Coronary artery (tissue), 2 donors: Measurements from ENCODE around the gene CHST11.
A peak's percentile ranks its signal among the peaks of the same experiment; 100 is the strongest.

Experiments used
- DNase-seq: peaks from one replicate; pipeline ENCODE4 v3.0.0-alpha.2; 2017; ENCODE audit warnings: low spot score
- H3K27ac ChIP-seq, 2 donors: fragments of 200-600 bp; sonication (generic); one replicate each; pipeline ENCODE4 v1.5.1; 2016 to 2019
- H3K4me3 ChIP-seq: fragments of 200-600 bp; sonication (generic); 2 replicates; pipeline ENCODE4 v1.5.1; 2016; ENCODE audit warnings: mild to moderate bottlenecking, moderate library complexity
- TF ChIP-seq, protein P1 (sequence below): fragments of 200-600 bp; sonication (generic); IDR thresholded peaks from one replicate; pipeline ENCODE4 v1.5.1; 2019; ENCODE audit warnings: antibody characterized with exemption

The CHST11 gene

GRCh38 chr12:104588921-104589590 is 132.3 kb downstream of the CHST11 start:
- H3K27ac ChIP-seq = no peak overlapping the region
- H3K4me3 ChIP-seq = no peak overlapping the region
- TF ChIP-seq, protein P1, sequence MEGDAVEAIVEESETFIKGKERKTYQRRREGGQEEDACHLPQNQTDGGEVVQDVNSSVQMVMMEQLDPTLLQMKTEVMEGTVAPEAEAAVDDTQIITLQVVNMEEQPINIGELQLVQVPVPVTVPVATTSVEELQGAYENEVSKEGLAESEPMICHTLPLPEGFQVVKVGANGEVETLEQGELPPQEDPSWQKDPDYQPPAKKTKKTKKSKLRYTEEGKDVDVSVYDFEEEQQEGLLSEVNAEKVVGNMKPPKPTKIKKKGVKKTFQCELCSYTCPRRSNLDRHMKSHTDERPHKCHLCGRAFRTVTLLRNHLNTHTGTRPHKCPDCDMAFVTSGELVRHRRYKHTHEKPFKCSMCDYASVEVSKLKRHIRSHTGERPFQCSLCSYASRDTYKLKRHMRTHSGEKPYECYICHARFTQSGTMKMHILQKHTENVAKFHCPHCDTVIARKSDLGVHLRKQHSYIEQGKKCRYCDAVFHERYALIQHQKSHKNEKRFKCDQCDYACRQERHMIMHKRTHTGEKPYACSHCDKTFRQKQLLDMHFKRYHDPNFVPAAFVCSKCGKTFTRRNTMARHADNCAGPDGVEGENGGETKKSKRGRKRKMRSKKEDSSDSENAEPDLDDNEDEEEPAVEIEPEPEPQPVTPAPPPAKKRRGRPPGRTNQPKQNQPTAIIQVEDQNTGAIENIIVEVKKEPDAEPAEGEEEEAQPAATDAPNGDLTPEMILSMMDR = no peak
- DNase-seq = no peak

DNA sequence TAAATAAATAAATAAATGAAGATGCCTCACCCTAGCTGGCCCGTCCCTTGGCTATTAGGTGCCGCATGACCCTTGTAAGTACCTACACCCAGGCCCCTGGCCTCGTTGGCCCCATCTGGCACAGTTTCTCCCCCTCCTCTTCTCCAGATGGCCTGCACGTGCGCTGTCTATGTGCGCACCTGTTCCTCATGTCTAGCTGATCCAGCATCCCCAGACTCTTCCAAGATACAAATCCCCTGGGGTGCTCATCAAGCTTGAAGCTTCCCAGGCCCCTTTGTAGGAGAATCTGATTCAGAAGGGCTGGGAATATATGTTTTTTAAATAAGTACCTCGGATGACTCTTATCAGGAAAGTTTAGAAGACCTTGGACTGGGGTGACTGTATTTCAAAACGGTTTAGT is 133.3 kb downstream of the CHST11 start:
- TF ChIP-seq, protein P1 = no peak
- Histone ChIP-seq H3K27ac (no peak overlapping the region), H3K4me3 (no peak overlapping the region)
- no peak for DNase-seq

DNA sequence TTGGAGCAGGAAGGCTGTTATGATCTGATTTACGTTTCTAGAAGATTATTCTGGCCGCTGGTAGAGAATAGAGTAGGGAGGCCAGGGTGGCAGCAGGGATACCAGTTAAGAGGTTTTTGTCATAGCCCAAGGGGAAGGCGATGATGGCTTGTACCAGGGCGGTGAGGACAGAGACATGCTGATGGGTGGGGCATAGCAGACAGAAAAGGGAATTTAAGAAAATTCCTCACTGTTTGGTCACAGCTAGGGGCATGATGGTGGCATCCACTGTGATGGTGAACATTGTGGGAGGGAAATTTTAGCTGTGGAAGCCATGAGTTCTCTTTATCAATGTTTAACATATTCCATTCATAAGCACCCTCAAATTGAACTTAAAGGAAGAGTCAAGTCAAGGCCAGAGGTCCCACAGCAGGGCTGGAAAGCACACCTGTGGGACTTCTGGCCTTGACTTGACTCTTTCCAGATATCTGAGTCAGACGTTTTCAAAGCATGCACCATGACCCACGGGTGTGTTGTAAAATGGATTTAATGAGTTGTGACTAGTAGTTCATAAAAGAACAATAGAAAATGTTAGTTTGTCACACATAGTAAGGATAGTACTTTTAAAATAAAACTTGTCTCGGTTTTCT is 134.6 kb downstream of the CHST11 start:
- TF ChIP-seq, protein P1 = no peak
- no peak for DNase-seq
- no peak overlapping the region for H3K4me3 ChIP-seq
- no peak overlapping the region for H3K27ac ChIP-seq

DNA sequence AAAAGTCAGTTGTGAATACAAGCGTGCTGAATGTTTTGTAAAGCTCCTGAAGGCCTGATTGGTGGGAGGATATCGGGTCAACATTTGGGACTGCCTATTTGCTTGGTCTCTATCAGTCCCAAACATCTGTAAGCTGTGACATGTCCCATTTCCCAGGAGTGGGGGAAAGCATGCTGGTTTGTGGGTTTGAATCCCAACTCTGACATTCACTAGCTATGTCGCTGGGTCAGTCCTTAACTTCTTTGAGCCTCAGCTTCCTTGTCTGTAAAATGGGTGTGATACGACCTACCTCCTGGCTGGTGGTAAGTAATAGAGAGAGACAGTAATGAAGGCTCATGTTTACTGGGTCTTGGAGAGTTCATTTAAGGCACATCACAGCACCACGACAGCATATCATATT is 136.7 kb downstream of the CHST11 start:
- TF ChIP-seq, protein P1 = no peak
- DNase-seq = no peak
- no peak overlapping the region for H3K4me3 ChIP-seq
- no peak overlapping the region for H3K27ac ChIP-seq

GRCh38 chr12:104596134-104596799 is 139.5 kb downstream of the CHST11 start:
- peak; percentile 77 for DNase-seq
- Histone ChIP-seq H3K27ac (peak overlapping the region in 1 of 2 donors; percentile 60), H3K4me3 (peak overlapping the region; percentile 36)

DNA sequence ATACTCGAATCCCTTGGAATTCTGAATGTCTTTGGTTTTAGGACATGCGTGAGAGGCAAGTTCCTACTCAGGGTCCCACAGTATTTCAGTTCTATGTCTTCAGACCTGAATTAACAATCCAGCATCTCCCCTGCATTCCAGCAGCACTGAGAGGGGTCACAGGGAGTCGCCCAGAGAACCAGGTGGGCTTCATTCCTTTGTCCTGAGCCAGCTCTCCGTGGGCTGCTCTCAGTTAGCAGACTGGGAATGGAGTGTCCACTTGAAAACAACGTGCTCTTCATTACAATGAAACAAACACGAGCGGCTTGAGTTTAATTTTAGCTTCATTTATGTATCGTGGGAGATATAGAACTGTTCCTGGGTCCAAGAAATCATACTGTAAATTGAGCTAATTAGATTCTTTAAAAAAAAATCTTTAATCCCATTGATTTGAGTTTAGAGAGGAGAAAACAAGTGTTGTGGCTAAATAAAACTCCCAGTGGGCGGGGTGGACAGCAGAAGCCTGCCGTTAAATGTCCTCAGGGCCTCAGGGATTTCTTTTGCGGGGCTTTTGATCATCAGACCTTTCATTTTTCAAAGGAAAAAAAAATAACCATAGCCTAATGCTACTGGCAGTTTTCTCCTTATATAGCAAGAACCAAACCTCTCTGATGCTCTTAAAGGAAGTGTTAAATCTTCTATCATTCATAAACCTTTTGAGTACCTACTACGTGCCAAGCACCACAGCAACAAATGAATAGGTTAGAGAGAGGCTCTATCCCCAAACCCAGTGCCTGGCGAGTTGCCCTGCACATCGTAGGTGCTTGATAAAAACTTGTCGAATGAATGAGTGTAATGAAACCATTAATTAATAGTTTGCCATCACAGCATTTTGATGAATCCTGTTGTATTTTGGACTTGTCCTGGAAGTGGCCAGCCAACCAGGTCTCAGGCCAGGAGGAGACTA is 140.4 kb downstream of the CHST11 start:
- Histone ChIP-seq H3K4me3 (no peak overlapping the region), H3K27ac (peak overlapping the region in 1 of 2 donors; percentile 60)
- TF ChIP-seq, protein P1 = no peak
- DNase-seq = no peak

More at GRCh38 chr12:104596134-104596799, 139.5 kb downstream of the CHST11 start:
- TF ChIP-seq, protein P1 = no peak
